ENCODE measurements around the gene SPP1. TPM values are rescaled to one million over a fixed set of nuclear protein-coding genes. Genes with fewer than 3 reads are reported as not detected.
"Not testable (repeated sequence)": the region's sequence is repeated elsewhere in the genome, so short reads cannot be mapped to it uniquely, and the experiment has no call there.

The SPP1 gene
- total RNA-seq, 1 experiment from 2014 or later = 4.1 TPM

DNA sequence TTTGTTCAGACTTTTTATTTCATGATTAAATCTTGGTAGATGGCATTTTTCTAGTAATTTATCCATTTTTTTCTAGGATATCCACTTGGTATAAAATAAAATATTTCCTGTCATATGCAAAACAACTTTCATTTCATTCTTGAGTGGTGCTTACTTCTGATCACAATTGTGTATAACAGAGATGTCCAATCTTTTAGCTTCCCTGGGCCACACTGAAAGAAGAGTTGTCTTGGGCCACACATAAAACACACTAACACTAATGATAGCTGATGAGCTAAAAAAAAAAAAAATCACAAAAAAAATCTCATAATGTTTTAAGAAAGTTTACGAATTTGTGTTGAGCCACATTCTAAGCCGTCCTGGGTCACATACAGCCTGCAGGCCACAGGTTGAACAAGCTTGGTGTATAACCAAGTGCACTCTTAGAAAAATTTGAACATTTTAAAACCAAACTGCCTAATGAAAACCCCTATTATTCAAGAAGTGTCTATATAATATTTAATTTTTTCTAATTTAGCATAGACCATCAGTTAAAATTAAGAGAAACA is 41.3 kb upstream of the SPP1 start (continued):
- no peak for TF ChIP-seq YY1 (IDR thresholded peaks at IDR 0.05; ENCODE audit: extremely low read depth, insufficient replicate concordance, low read depth, low read length)

DNA sequence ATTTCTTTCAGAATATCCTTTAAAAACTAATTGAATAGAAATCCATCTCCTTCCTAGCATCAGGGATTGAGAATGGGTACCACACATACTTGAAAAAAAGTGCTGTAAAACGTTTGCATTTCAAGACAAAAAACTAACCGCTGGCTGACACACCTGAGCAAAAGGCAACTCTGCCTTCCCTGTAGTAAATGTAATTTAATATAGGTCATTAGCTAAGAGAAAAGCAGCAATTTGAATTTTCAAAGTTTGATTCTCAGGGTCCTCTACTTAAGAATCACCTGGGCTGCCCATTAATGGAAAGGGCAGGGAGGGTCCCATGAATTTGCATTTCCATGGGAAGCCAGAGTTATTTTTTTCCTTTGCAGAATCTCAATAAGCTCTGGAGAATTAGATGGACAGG is 40.5 kb upstream of the SPP1 start:
- H3K36me3 ChIP-seq (ENCODE audit: control insufficient read depth in 1 of 2, insufficient read depth in 2 of 2, low read length in 2 of 2) = no peaks in the 10 kb centered on the region
- H3K27me3 ChIP-seq (ENCODE audit: insufficient read depth, low read length) = no peaks in the 10 kb centered on the region
- peaks cover 0 to 6% of the 10 kb centered on the region in 2 experiments; a peak in 1 of 4 replicates for H3K9me3 ChIP-seq (ENCODE audit: control insufficient read depth in 1 of 2, insufficient read depth in 1 of 2, low read depth in 1 of 2, low read length in 2 of 2)
- ChIA-PET CTCF (no interaction called here), POLR2A (interaction anchor here (0.7 kb wide), 1 partner anchor 45 kb away, joined by 3 read pairs; no protein-coding TSS in a partner anchor), RAD21 (ENCODE audit: low non-redundant PET in 1 of 2, low total read pairs in 2 of 2, uncharacterized antibody in 2 of 2, unreplicated experiment in 2 of 2) (no interaction called here)
- ATAC-seq (no peak), DNase-seq (ENCODE audit: low read depth, low spot score) (no peak)
- TF ChIP-seq ZFX (IDR thresholded peaks at IDR 0.05) (no peak), POLR2A (IDR thresholded peaks at IDR 0.05; ENCODE audit: borderline replicate concordance, extremely low read depth, insufficient read depth, insufficient read length) (no peak), JUND (IDR thresholded peaks at IDR 0.05) (no peak), FOSL1 (IDR thresholded peaks at IDR 0.05; ENCODE audit: low read depth) (no peak), RAD21 (IDR thresholded peaks at IDR 0.05; ENCODE audit: low read depth) (no peak), EGR1 (IDR thresholded peaks at IDR 0.05; ENCODE audit: low read depth) (no peak)
- TF ChIP-seq, protein P1, sequence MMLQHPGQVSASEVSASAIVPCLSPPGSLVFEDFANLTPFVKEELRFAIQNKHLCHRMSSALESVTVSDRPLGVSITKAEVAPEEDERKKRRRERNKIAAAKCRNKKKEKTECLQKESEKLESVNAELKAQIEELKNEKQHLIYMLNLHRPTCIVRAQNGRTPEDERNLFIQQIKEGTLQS (IDR thresholded peaks at IDR 0.05) = no peak
- TF ChIP-seq, protein P2, sequence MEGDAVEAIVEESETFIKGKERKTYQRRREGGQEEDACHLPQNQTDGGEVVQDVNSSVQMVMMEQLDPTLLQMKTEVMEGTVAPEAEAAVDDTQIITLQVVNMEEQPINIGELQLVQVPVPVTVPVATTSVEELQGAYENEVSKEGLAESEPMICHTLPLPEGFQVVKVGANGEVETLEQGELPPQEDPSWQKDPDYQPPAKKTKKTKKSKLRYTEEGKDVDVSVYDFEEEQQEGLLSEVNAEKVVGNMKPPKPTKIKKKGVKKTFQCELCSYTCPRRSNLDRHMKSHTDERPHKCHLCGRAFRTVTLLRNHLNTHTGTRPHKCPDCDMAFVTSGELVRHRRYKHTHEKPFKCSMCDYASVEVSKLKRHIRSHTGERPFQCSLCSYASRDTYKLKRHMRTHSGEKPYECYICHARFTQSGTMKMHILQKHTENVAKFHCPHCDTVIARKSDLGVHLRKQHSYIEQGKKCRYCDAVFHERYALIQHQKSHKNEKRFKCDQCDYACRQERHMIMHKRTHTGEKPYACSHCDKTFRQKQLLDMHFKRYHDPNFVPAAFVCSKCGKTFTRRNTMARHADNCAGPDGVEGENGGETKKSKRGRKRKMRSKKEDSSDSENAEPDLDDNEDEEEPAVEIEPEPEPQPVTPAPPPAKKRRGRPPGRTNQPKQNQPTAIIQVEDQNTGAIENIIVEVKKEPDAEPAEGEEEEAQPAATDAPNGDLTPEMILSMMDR (IDR thresholded peaks at IDR 0.05 in 2 of 3, conservative IDR thresholded peaks at IDR 0.05 in 1 of 3; ENCODE audit: borderline replicate concordance in 1 of 3, insufficient read depth in 1 of 3, low read depth in 2 of 3, low read length in 2 of 3) = no peak
- TF ChIP-seq, protein P3, sequence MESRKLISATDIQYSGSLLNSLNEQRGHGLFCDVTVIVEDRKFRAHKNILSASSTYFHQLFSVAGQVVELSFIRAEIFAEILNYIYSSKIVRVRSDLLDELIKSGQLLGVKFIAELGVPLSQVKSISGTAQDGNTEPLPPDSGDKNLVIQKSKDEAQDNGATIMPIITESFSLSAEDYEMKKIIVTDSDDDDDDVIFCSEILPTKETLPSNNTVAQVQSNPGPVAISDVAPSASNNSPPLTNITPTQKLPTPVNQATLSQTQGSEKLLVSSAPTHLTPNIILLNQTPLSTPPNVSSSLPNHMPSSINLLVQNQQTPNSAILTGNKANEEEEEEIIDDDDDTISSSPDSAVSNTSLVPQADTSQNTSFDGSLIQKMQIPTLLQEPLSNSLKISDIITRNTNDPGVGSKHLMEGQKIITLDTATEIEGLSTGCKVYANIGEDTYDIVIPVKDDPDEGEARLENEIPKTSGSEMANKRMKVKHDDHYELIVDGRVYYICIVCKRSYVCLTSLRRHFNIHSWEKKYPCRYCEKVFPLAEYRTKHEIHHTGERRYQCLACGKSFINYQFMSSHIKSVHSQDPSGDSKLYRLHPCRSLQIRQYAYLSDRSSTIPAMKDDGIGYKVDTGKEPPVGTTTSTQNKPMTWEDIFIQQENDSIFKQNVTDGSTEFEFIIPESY (IDR thresholded peaks at IDR 0.05; ENCODE audit: extremely low read depth, insufficient replicate concordance, low read length) = no peak
- no peak overlapping the region for H2AFZ ChIP-seq (ENCODE audit: low read depth, low read length, poor library complexity, severe bottlenecking)
- no peak overlapping the region for H3K4me3 ChIP-seq (replicated peaks in 1 of 2; ENCODE audit: low read depth in 1 of 2, low read length in 2 of 2)
- intact Hi-C loops (cut with micrococcal nuclease) = no loop called here
- BruUV-seq (replicated peaks) = no TSS peak
- H3K79me2 ChIP-seq (ENCODE audit: insufficient read depth, low read length) = no peaks in the 10 kb centered on the region
- no peaks in the 10 kb centered on the region for H4K20me1 ChIP-seq (ENCODE audit: insufficient read depth)
- H3K9ac ChIP-seq (ENCODE audit: low read length) = no peak overlapping the region
- no peak overlapping the region for H3K4me2 ChIP-seq (ENCODE audit: low read length)
- no peaks in the 10 kb centered on the region for H3K9me2 ChIP-seq (ENCODE audit: insufficient read depth)
- H3K27ac ChIP-seq (ENCODE audit: low read depth, low read length) = no peak overlapping the region
- no peaks in the 10 kb centered on the region for H3K4me1 ChIP-seq (ENCODE audit: control insufficient read depth in 1 of 2, insufficient read depth in 2 of 2, low read length in 2 of 2)

DNA sequence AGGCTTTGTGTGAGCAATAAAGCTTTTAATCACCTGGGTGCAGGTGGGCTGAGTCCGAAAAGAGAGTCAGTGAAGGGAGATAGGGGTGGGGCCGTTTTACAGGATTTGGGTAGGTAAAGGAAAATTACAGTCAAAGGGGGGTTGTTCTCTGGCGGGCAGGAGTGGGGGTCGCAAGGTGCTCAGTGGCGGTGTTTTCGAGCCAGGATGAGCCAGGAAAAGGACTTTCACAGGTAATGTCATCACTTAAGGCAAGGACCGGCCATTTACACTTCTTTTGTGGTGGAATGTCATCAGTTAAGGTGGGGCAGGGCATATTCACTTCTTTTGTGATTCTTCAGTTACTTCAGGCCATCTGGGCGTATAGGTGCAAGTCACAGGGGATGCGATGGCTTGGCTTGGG is 39.6 kb upstream of the SPP1 start:
- H3K9me3 ChIP-seq (ENCODE audit: control insufficient read depth in 1 of 2, insufficient read depth in 1 of 2, low read depth in 1 of 2, low read length in 2 of 2); BruUV-seq (replicated peaks); CTCF ChIA-PET; H3K4me1 ChIP-seq (ENCODE audit: control insufficient read depth in 1 of 2, insufficient read depth in 2 of 2, low read length in 2 of 2); H3K36me3 ChIP-seq (ENCODE audit: control insufficient read depth in 1 of 2, insufficient read depth in 2 of 2, low read length in 2 of 2); H3K4me3 ChIP-seq (replicated peaks in 1 of 2; ENCODE audit: low read depth in 1 of 2, low read length in 2 of 2); intact Hi-C loops (cut with micrococcal nuclease); H3K27ac ChIP-seq (ENCODE audit: low read depth, low read length); H3K4me2 ChIP-seq (ENCODE audit: low read length); H3K9me2 ChIP-seq (ENCODE audit: insufficient read depth); RAD21 ChIA-PET (ENCODE audit: low non-redundant PET in 1 of 2, low total read pairs in 2 of 2, uncharacterized antibody in 2 of 2, unreplicated experiment in 2 of 2); H3K27me3 ChIP-seq (ENCODE audit: insufficient read depth, low read length); DNase-seq (ENCODE audit: low read depth, low spot score); H3K9ac ChIP-seq (ENCODE audit: low read length); H2AFZ ChIP-seq (ENCODE audit: low read depth, low read length, poor library complexity, severe bottlenecking); H3K79me2 ChIP-seq (ENCODE audit: insufficient read depth, low read length); ATAC-seq; H4K20me1 ChIP-seq (ENCODE audit: insufficient read depth); POLR2A ChIA-PET: not testable (repeated sequence)
